ENCODE results near the gene RNU5B-1.

- TF ChIP-seq POLR2A (IDR thresholded peaks at IDR 0.05; ENCODE audit: low read length), result no peak
- TF ChIP-seq GATA1 (IDR thresholded peaks at IDR 0.05; ENCODE audit: low read depth, low read length), result no peak
Measured at GRCh38 chr15:65300924-65301441, 3.5 kb upstream of the RNU5B-1 start.
